IMR-90 (cell line): ENCODE measurements around the gene USP9X. TPM values are rescaled to one million over a fixed set of nuclear protein-coding genes. Genes with fewer than 3 reads are reported as not detected.

Experiments used
- ATAC-seq: fragments of 200-7000 bp; cut with Tn5 transposase; 2 replicates; pipeline ENCODE4 v1.9.1; 2020; ENCODE audit warnings: low read depth, mild to moderate bottlenecking, moderate library complexity
- BruUV-seq: library from RNA; stranded (reverse); fragments of 400-500 nt; replicated peaks from 2 replicates; lab custom pipeline; 2021; lab: Mats Ljungman, UMichigan
- CTCF ChIA-PET: fragments of 300-600 bp; formaldehyde crosslinking; extraction: SDS; loops from one replicate; lab custom pipeline; 2021; ENCODE audit warnings: antibody characterized with exemption; lab: Yijun Ruan, JAX
- POLR2A ChIA-PET: fragments of 300-600 bp; sonication (Branson Sonifier 250); formaldehyde crosslinking; loops from one replicate; lab custom pipeline; 2022; ENCODE audit warnings: antibody characterized with exemption; ENCODE audit not compliant: unreplicated experiment; lab: Charles Lee
- DNase-seq: peaks from one replicate; pipeline ENCODE4 v3.0.0; 2013
- H2AFZ ChIP-seq: replicated peaks from 2 replicates; pipeline ENCODE3; 2013; ENCODE audit warnings: low read length, mild to moderate bottlenecking; ENCODE audit not compliant: poor library complexity
- H2AK5ac ChIP-seq: 2 replicates; pipeline ENCODE4 v1.6.1; 2013; ENCODE audit warnings: low read depth, low read length, inconsistent platforms
- H2AK9ac ChIP-seq: replicated peaks from 2 replicates; pipeline ENCODE3; 2013; ENCODE audit warnings: mild to moderate bottlenecking, low read depth, low read length, moderate library complexity; ENCODE audit not compliant: poor library complexity
- H2BK120ac ChIP-seq: 2 replicates; pipeline ENCODE4 v1.6.1; 2013; ENCODE audit warnings: low read depth, low read length, inconsistent platforms
- H2BK15ac ChIP-seq: 3 replicates; pipeline ENCODE4 v1.6.1; 2013; ENCODE audit warnings: low read depth, low read length, inconsistent platforms
- H2BK20ac ChIP-seq: 2 replicates; pipeline ENCODE4 v1.6.1; 2013; ENCODE audit warnings: low read depth, mild to moderate bottlenecking, inconsistent platforms, low read length, moderate library complexity
- H2BK5ac ChIP-seq: 2 replicates; pipeline ENCODE4 v1.6.1; 2013; ENCODE audit warnings: mild to moderate bottlenecking, low read depth, low read length, inconsistent platforms; ENCODE audit not compliant: poor library complexity, severe bottlenecking
- H3K14ac ChIP-seq: replicated peaks from 2 replicates; pipeline ENCODE4 v1.6.1; 2013; ENCODE audit warnings: low read depth, low read length, inconsistent platforms
- H3K18ac ChIP-seq: 2 replicates; pipeline ENCODE4 v1.6.1; 2013; ENCODE audit warnings: low read depth, low read length, control low read depth
- H3K23ac ChIP-seq: 2 replicates; pipeline ENCODE4 v1.6.1; 2013; ENCODE audit warnings: low read depth, low read length, inconsistent platforms
- H3K27ac ChIP-seq: 2 replicates; pipeline ENCODE4 v1.5.1; 2013; ENCODE audit warnings: mild to moderate bottlenecking, control low read depth, low read length; ENCODE audit not compliant: insufficient read depth
- H3K27me3 ChIP-seq: 2 replicates; pipeline ENCODE4 v1.6.1; 2013; ENCODE audit warnings: low read length; ENCODE audit not compliant: control insufficient read depth, insufficient read depth
- H3K36me3 ChIP-seq: 2 replicates; pipeline ENCODE4 v1.6.1; 2013; ENCODE audit warnings: low read length, mixed read lengths; ENCODE audit not compliant: control insufficient read depth, insufficient read depth
- H3K4ac ChIP-seq: 2 replicates; pipeline ENCODE4 v1.6.1; 2013; ENCODE audit warnings: low read depth, low read length, inconsistent platforms
- H3K4me1 ChIP-seq: 2 replicates; pipeline ENCODE4 v1.6.1; 2013; ENCODE audit warnings: low read length, mixed read lengths; ENCODE audit not compliant: control insufficient read depth, insufficient read depth
- H3K4me2 ChIP-seq: 2 replicates; pipeline ENCODE4 v1.6.1; 2013; ENCODE audit warnings: low read depth, mild to moderate bottlenecking, control low read depth, low read length, moderate library complexity
- H3K4me3 ChIP-seq: 2 replicates; pipeline ENCODE4 v1.5.1; 2013; ENCODE audit warnings: low read depth, mild to moderate bottlenecking, control low read depth, low read length, moderate library complexity; ENCODE audit not compliant: insufficient read depth
- H3K56ac ChIP-seq: 2 replicates; pipeline ENCODE4 v1.6.1; 2013; ENCODE audit warnings: low read length, inconsistent platforms; ENCODE audit not compliant: insufficient read depth; ENCODE audit errors: extremely low read depth
- H3K79me1 ChIP-seq, 2 experiments: 2 replicates each; pipeline ENCODE4 v1.6.1; 2013; ENCODE audit warnings: low read length in 2 of 2, inconsistent platforms in 1 of 2, low read depth in 1 of 2
- H3K9ac ChIP-seq: 2 replicates; pipeline ENCODE4 v1.6.1; 2013; ENCODE audit warnings: low read depth, low read length, control low read depth
- H3K9me1 ChIP-seq: 2 replicates; pipeline ENCODE4 v1.6.1; 2013; ENCODE audit warnings: low read length, inconsistent platforms; ENCODE audit not compliant: insufficient read depth
- H3K9me3 ChIP-seq: 2 replicates; pipeline ENCODE4 v1.6.1; 2013; ENCODE audit warnings: low read length; ENCODE audit not compliant: control insufficient read depth, insufficient read depth
- H4K20me1 ChIP-seq: 2 replicates; pipeline ENCODE4 v1.6.1; 2013; ENCODE audit warnings: low read length, inconsistent platforms; ENCODE audit not compliant: insufficient read depth
- H4K5ac ChIP-seq: 2 replicates; pipeline ENCODE4 v1.6.1; 2013; ENCODE audit warnings: mild to moderate bottlenecking, low read depth, low read length, control low read depth
- H4K8ac ChIP-seq, 2 experiments: 2 replicates each; pipeline ENCODE4 v1.6.1; 2013; ENCODE audit warnings: low read depth in 2 of 2, low read length in 2 of 2, control low read depth in 1 of 2, inconsistent platforms in 1 of 2
- H4K91ac ChIP-seq: 2 replicates; pipeline ENCODE4 v1.6.1; 2013; ENCODE audit warnings: low read depth, low read length, inconsistent platforms; ENCODE audit not compliant: insufficient read depth
- CEBPB ChIP-seq: IDR thresholded peaks from 2 replicates; pipeline ENCODE4 v1.6.1; 2012; ENCODE audit warnings: low read depth, low read length, improper control_type of control experiment
- CTCF ChIP-seq: conservative IDR thresholded peaks from 2 replicates; pipeline ENCODE4 v1.5.1; 2012; ENCODE audit warnings: mild to moderate bottlenecking, low read depth, low read length, improper control_type of control experiment
- ELK1 ChIP-seq: fragments of 150-350 bp; IDR thresholded peaks from 2 replicates; pipeline ENCODE4 v1.6.1; 2016; ENCODE audit warnings: low read depth, mild to moderate bottlenecking, low read length, moderate library complexity, borderline replicate concordance
- WGBS, 2 experiments: methylation state at CpG; one replicate each; pipeline versions ENCODE4 v1.1.5 to v1.1.7; 2013; ENCODE audit warnings: missing lambda C conversion rate in 2 of 2; ENCODE audit not compliant: insufficient read length in 1 of 2; ENCODE audit errors: extremely low coverage in 2 of 2; 5-methylcytosine and 5-hydroxymethylcytosine counted together
- dilution Hi-C: fragments of 300-500 bp; cut with HindIII; formaldehyde crosslinking; loops from one replicate; pipeline ENCODE4 v1.14.3; 2018; ENCODE audit warnings: low sequenced_read_pairs; ENCODE audit not compliant: unreplicated experiment
- in situ Hi-C: fragments of 300-500 bp; cut with MboI; formaldehyde crosslinking; loops from 3 replicates; pipeline ENCODE4 v1.14.3; 2019; ENCODE audit warnings: low sequenced_read_pairs, inconsistent platforms, mixed read lengths
- intact Hi-C: fragments of 100-400 bp; cut with micrococcal nuclease; formaldehyde crosslinking; loops from 2 replicates; pipeline ENCODE4 v1.10.0; 2022
- polyA plus RNA-seq, 3 experiments: library from polyadenylated mRNA; depleted of rRNA; stranded (reverse); fragments of >200 nt; gene quantifications; 2 replicates each; pipeline ENCODE4 v1.2.3, GENCODE V29; 2012; ENCODE audit warnings: low replicate concordance in 1 of 3
- total RNA-seq: library from RNA; depleted of rRNA; stranded (reverse); fragments of >200 nt; gene quantifications from 2 replicates; pipeline ENCODE4 v1.2.3, GENCODE V29; 2012

Gene USP9X
- total and polyA plus RNA-seq, 2 of the 4 experiments (the other 2 are of a cell fraction): 17.5 to 104 TPM

GRCh38 chrX:41043674-41044345 lies 41.4 kb upstream of the USP9X start:
- no peaks in the 10 kb centered on the region for H3K79me1 ChIP-seq
- in situ Hi-C loops: no loop called here
- H3K9me3 ChIP-seq: no peaks in the 10 kb centered on the region
- intact Hi-C loops: no loop called here
- H3K4me3 ChIP-seq: no peak overlapping the region
- POLR2A ChIA-PET: no interaction called here
- peaks cover 3% of the 10 kb centered on the region for H3K4me1 ChIP-seq
- H3K23ac ChIP-seq: no peak overlapping the region
- no peak overlapping the region for H3K27ac ChIP-seq
- H3K56ac ChIP-seq: no peak overlapping the region
- H3K9me1 ChIP-seq: no peaks in the 10 kb centered on the region
- CTCF ChIA-PET: interaction anchor here (0.8 kb wide), 1 partner anchor 18 kb away, joined by 3 read pairs; no protein-coding TSS in a partner anchor
- H2AK5ac ChIP-seq: no peak overlapping the region
- no peak overlapping the region for H2BK20ac ChIP-seq
- no peak overlapping the region for H4K91ac ChIP-seq
- WGBS, 2 experiments: no CpG with 5 or more reads among the region's 6 CpGs
- peak overlapping the region; percentile 89 for H2BK5ac ChIP-seq
- H2AFZ ChIP-seq: no peak overlapping the region
- no peak overlapping the region for H3K4ac ChIP-seq
- no peak overlapping the region for H2BK120ac ChIP-seq
- no peak overlapping the region for H2BK15ac ChIP-seq
- peaks cover 3% of the 10 kb centered on the region; the same call in 1 of the 2 replicates for H3K27me3 ChIP-seq
- ATAC-seq (peak; percentile 65), DNase-seq (peak; percentile 84)
- H3K9ac ChIP-seq: no peak overlapping the region
- no TSS peak for BruUV-seq
- no peak overlapping the region for H2AK9ac ChIP-seq
- TF ChIP-seq ELK1: no peak
- TF ChIP-seq CEBPB: 0 out of 2 replicates have a peak, but pooled peaks have one; percentile 14
- no peak for TF ChIP-seq CTCF
- peak overlapping the region; percentile 85; the same call in 1 of the 2 replicates for H3K18ac ChIP-seq
- H3K4me2 ChIP-seq: peak overlapping the region; percentile 75
- dilution Hi-C loops: no loop called here
- H4K5ac ChIP-seq: no peak overlapping the region
- H3K36me3 ChIP-seq: no peaks in the 10 kb centered on the region
- H3K14ac ChIP-seq: no peak overlapping the region
- H4K8ac ChIP-seq: no peak overlapping the region; a peak in 1 of 4 replicates
- no peaks in the 10 kb centered on the region for H4K20me1 ChIP-seq
